Measurements from ENCODE around the gene MBLAC2.

DNA sequence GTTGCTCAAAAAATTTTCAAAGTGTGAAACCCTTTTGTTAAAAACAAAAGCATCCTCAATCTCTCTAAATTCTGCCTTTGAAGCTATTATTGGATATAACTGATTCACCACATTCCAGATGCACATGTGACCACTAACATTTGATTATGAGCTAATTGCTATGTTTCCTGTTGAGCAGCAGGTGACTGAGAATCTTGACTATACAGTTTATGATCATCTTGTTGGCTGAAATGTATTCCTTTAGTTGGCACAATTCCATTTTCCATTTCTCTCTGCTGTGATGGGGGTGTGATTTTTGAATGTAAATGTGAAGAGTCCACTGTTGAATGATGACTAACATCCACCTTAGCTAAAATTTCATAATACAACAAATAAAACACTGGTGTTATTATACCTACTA is 44.1 kb upstream of the MBLAC2 start:
- TF ChIP-seq, protein P1, sequence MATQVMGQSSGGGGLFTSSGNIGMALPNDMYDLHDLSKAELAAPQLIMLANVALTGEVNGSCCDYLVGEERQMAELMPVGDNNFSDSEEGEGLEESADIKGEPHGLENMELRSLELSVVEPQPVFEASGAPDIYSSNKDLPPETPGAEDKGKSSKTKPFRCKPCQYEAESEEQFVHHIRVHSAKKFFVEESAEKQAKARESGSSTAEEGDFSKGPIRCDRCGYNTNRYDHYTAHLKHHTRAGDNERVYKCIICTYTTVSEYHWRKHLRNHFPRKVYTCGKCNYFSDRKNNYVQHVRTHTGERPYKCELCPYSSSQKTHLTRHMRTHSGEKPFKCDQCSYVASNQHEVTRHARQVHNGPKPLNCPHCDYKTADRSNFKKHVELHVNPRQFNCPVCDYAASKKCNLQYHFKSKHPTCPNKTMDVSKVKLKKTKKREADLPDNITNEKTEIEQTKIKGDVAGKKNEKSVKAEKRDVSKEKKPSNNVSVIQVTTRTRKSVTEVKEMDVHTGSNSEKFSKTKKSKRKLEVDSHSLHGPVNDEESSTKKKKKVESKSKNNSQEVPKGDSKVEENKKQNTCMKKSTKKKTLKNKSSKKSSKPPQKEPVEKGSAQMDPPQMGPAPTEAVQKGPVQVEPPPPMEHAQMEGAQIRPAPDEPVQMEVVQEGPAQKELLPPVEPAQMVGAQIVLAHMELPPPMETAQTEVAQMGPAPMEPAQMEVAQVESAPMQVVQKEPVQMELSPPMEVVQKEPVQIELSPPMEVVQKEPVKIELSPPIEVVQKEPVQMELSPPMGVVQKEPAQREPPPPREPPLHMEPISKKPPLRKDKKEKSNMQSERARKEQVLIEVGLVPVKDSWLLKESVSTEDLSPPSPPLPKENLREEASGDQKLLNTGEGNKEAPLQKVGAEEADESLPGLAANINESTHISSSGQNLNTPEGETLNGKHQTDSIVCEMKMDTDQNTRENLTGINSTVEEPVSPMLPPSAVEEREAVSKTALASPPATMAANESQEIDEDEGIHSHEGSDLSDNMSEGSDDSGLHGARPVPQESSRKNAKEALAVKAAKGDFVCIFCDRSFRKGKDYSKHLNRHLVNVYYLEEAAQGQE (IDR thresholded peaks at IDR 0.05; ENCODE audit: insufficient read depth in 1 of 2, low read depth in 2 of 2, low read length in 2 of 2): no peak
- TF ChIP-seq SIN3A (IDR thresholded peaks at IDR 0.05; ENCODE audit: borderline replicate concordance, insufficient read depth, low read length) (no peak), POLR2AphosphoS5 (IDR thresholded peaks at IDR 0.05; ENCODE audit: low read depth, low read length) (no peak), FOXP2 (optimal IDR thresholded peaks at IDR 0.05; ENCODE audit: borderline replicate concordance, extremely low read depth, extremely low read length, insufficient read depth) (no peak)
